Rectal smooth muscle tissue (tissue), 1 donor: ENCODE measurements around the gene NFIA.

Source experiments
- H3K27ac ChIP-seq: one replicate; pipeline ENCODE4 v1.7.0; 2013; ENCODE audit warnings: low read depth, low read length, inconsistent platforms
- H3K27me3 ChIP-seq: one replicate; pipeline ENCODE4 v1.7.0; 2013; ENCODE audit warnings: low read length; ENCODE audit not compliant: control insufficient read depth, insufficient read depth
- H3K36me3 ChIP-seq: one replicate; pipeline ENCODE4 v1.7.0; 2013; ENCODE audit warnings: low read length; ENCODE audit not compliant: control insufficient read depth, insufficient read depth
- H3K4me1 ChIP-seq: one replicate; pipeline ENCODE4 v1.7.0; 2013; ENCODE audit warnings: low read length; ENCODE audit not compliant: control insufficient read depth, insufficient read depth
- H3K4me3 ChIP-seq: one replicate; pipeline ENCODE4 v1.7.0; 2013; ENCODE audit warnings: low read length
- H3K9ac ChIP-seq: one replicate; pipeline ENCODE4 v1.7.0; 2013; ENCODE audit warnings: low read length

NFIA gene

DNA sequence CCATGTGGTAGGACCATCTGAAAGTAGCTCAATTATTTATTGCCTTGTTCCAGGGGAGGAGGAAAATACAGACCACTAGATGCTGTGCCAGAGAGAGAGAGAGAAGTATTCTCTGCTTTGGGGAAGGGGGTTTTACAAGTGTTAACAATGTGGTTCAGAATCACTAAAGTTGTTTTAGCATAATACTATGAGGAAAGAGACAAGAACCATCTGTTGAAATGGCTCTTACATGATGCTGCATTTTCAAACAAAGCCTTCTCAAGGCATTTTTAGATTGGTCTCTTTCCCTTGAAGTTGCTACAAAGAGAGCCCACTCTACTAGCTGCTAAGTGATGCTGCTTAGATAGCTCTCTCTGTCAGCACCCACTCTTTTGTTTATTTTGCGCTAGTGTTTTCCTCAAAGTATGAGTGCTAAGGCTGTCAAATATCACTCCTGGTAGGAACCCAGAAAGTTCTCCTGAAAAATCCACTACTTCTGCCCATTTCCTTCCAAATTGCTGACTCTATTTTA, 255.1 kb downstream of the NFIA start:
- Histone ChIP-seq H3K27ac (peak overlapping the region; percentile 62), H3K9ac (no peak overlapping the region), H3K4me3 (peak overlapping the region; percentile 28), H3K36me3 (no peaks in the 10 kb centered on the region), H3K27me3 (no peaks in the 10 kb centered on the region), H3K4me1 (peaks cover 19% of the 10 kb centered on the region)

DNA sequence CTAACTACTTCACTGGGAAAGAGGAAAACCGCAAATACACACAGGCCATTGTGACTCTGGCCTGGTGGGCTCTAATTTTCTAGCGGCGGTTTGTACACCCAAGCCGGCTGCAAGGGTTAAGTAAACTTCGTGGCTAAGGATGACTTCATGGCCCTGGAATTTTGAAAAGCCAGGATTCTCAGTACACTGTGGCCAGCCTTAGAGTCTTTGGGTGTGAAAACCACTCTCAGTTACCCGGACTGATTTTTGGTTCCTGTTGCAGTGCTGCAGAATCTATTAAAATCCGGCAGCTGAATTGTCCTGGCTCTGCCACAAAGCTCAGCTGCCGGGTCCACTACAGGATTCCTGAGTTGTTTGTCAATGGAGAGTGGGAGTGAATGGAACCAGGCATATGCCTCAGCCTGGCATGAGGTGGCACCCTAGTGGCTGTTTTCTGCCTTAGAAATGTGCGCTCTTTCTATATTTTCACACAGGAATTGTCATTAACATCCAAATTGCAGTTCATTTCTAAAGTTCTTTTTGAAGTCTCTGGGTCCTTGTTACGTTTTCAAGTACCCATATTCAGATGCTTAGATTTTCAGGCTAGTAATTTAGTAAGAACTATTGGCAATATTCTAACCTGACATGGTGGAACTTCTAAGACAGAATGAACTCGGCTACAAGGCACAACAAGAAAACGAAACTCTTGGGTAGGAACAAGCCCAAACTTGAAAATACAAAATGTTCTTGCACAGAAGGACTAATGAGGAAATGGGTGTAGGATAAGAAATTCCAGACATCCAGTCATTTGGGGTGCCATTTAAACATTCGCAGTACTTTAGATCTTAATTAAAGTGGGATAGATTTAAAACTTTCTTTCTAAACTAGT, 255.9 kb downstream of the NFIA start:
- Histone ChIP-seq H3K4me1 (peaks cover 19% of the 10 kb centered on the region), H3K27me3 (no peaks in the 10 kb centered on the region), H3K4me3 (peak overlapping the region; percentile 28), H3K9ac (no peak overlapping the region), H3K27ac (peak overlapping the region; percentile 62), H3K36me3 (no peaks in the 10 kb centered on the region)

DNA sequence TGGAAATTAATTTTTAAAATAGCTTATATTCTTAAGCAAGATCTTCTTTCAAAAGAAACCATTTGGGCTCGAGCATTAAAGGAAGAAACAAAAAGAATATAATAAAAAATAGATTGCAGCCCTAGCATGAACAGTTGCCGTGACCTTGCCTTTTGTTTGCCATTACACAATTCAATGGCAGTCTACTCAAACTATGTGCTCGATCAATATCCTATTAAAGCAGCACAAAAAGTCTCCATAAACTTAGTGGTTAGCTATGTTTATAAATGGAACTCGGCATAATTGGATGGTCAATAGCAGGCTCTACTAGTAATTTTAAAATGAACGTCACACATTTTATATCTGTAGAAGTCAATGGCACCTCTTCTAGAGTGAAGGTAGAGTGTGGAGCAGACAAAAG, 256.5 kb downstream of the NFIA start:
- H3K4me3 ChIP-seq, result no peak overlapping the region
- H3K27ac ChIP-seq, result peak overlapping the region; percentile 6
- no peak overlapping the region for H3K9ac ChIP-seq
- no peaks in the 10 kb centered on the region for H3K36me3 ChIP-seq
- no peaks in the 10 kb centered on the region for H3K27me3 ChIP-seq
- peaks cover 23% of the 10 kb centered on the region for H3K4me1 ChIP-seq

DNA sequence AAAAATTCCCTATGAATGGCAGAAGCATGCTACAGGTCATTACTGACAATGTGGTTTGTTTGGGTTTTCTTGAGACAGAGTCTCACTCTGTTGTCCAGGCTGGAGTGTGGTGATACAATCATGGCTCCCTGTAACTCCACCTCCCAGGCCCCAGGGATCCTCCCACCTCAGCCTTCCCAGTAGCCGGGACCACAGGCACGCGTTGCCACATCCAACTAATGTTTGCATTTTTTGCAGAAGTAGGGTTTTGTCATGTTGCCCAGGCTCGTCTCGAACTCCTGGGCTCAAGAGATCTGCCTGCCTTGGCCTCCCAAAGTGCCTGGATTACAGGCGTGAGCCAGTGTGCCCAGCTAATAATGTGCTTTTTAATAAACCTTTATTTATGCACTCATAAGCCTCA, 259.1 kb downstream of the NFIA start:
- H3K27ac ChIP-seq, result no peak overlapping the region
- no peaks in the 10 kb centered on the region for H3K27me3 ChIP-seq
- no peaks in the 10 kb centered on the region for H3K36me3 ChIP-seq
- H3K4me1 ChIP-seq, result peaks cover 25% of the 10 kb centered on the region
- H3K9ac ChIP-seq, result no peak overlapping the region
- H3K4me3 ChIP-seq, result no peak overlapping the region

DNA sequence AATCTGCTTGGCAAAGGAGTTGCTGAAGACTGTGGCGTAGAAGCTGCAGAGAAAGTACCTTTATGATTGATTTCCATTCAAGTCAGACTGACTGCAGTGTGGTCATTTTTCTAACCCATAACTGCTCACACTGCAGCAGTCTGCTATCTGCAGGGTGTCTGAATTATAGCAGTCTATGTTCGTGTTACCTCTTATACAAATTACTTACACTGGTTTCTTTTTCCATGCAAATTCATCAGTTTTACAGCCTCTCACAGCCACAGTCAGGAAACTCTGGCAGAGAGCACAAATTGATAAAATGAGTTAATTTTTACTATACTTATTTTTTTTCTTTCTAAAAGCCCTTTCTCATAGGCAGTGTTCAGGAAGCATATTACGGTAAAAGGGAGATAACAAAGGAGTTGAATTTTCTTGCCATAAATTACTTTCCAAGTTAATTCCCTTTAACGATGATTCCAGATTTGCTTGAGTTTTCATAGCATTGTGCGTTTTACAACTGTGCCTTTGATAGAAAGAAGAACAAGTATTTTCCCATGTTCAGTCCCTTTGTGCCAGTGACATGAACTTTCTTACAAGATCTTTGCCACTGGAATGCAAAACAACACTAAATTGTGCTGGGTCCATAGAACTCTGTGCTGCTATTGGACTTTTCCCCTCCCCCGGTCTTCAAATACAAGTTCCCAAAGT, 261.5 kb downstream of the NFIA start:
- Histone ChIP-seq H3K27ac (no peak overlapping the region), H3K36me3 (no peaks in the 10 kb centered on the region), H3K9ac (no peak overlapping the region), H3K27me3 (no peaks in the 10 kb centered on the region), H3K4me3 (no peak overlapping the region), H3K4me1 (peaks cover 10% of the 10 kb centered on the region)

GRCh38 chr1:61344696-61345095, 262.3 kb downstream of the NFIA start:
- no peak overlapping the region for H3K4me3 ChIP-seq
- H3K27me3 ChIP-seq, result no peaks in the 10 kb centered on the region
- H3K4me1 ChIP-seq, result peaks cover 10% of the 10 kb centered on the region
- H3K27ac ChIP-seq, result peak overlapping the region; percentile 40
- no peak overlapping the region for H3K9ac ChIP-seq
- no peaks in the 10 kb centered on the region for H3K36me3 ChIP-seq

GRCh38 chr1:61348025-61348665, 265.8 kb downstream of the NFIA start:
- Histone ChIP-seq H3K9ac (no peak overlapping the region), H3K27ac (no peak overlapping the region), H3K36me3 (peaks cover 5% of the 10 kb centered on the region)

GRCh38 chr1:61352845-61353435, 270.6 kb downstream of the NFIA start:
- Histone ChIP-seq H3K9ac (no peak overlapping the region), H3K36me3 (peaks cover 5% of the 10 kb centered on the region), H3K27me3 (no peaks in the 10 kb centered on the region), H3K27ac (no peak overlapping the region), H3K4me1 (no peaks in the 10 kb centered on the region), H3K4me3 (no peak overlapping the region)

More at GRCh38 chr1:61348025-61348665, 265.8 kb downstream of the NFIA start:
- peaks cover 10% of the 10 kb centered on the region for H3K4me1 ChIP-seq
- H3K27me3 ChIP-seq, result no peaks in the 10 kb centered on the region
- no peak overlapping the region for H3K4me3 ChIP-seq

DNA sequence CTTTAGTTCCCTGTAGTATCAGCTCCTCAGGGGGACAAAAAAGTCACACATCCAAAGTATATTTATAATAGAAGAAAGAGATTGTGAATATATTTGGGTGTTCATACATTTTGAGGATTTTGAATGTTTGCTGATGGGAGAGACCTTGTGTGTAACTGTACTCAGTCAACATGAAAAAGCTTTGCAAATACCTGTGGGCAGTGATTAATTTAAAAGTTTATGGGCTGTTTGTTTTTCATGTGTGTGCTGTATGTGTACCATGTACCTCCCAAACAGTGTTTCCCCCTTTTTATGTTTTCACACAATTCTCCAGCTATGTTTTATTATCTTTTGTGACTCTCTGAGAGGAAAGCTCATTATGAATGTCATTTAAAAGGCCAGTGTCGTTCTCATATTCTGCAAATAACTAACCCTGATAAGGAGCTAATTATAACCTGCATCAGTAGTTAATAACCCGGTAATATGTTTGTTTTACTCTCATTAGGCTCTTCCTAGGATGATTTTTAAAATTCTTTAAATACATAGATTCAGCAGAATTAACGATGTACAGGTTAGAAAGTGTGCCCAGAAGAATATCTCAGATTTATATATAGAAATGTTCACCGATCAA, 271.5 kb downstream of the NFIA start:
- Histone ChIP-seq H3K27ac (no peak overlapping the region), H3K9ac (no peak overlapping the region), H3K4me3 (no peak overlapping the region), H3K36me3 (peaks cover 5% of the 10 kb centered on the region), H3K27me3 (no peaks in the 10 kb centered on the region), H3K4me1 (no peaks in the 10 kb centered on the region)

GRCh38 chr1:61356016-61356415, 273.7 kb downstream of the NFIA start:
- H3K27ac ChIP-seq, result no peak overlapping the region
- H3K4me3 ChIP-seq, result no peak overlapping the region
- no peak overlapping the region for H3K9ac ChIP-seq
- peaks cover 5% of the 10 kb centered on the region for H3K36me3 ChIP-seq
- no peaks in the 10 kb centered on the region for H3K27me3 ChIP-seq
- no peaks in the 10 kb centered on the region for H3K4me1 ChIP-seq

- Histone ChIP-seq H3K4me3 (no peak overlapping the region), H3K36me3 (peaks cover 5% of the 10 kb centered on the region), H3K27ac (no peak overlapping the region), H3K9ac (no peak overlapping the region), H3K27me3 (no peaks in the 10 kb centered on the region), H3K4me1 (no peaks in the 10 kb centered on the region)
Measured at GRCh38 chr1:61356995-61357394, 274.6 kb downstream of the NFIA start.

GRCh38 chr1:61357539-61357938, 275.2 kb downstream of the NFIA start:
- H3K36me3 ChIP-seq, result peaks cover 5% of the 10 kb centered on the region
- no peak overlapping the region for H3K27ac ChIP-seq
- H3K27me3 ChIP-seq, result no peaks in the 10 kb centered on the region
- no peak overlapping the region for H3K4me3 ChIP-seq
- no peak overlapping the region for H3K9ac ChIP-seq
- H3K4me1 ChIP-seq, result peaks cover 3% of the 10 kb centered on the region
